ENCODE measurements around the gene ADARB1.

The ADARB1 gene

DNA sequence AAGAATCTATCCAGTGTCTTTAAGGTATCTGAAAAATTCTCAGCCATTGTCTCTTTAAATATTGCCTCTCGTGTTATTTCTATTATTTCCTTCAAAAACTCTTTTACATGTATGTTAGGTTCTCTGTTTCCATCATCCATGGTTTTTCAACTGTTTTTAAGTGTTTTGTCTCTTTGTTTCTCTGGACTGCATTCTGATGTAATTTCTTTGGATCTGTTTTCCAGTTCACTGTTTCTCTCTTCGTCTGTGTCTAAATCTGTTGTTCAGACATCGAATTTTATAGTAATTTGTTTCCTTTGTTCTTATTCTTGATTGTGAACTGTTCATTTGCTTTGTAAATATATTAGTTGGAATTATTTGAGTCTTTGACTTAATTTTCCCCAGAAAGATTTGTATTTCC, 169.2 kb downstream of the ADARB1 start:
- ChIA-PET CTCF (no interaction called here), POLR2A (no interaction called here)
- DNase-seq (ENCODE audit: extremely low spot score) = no peak
- TF ChIP-seq, protein P1, sequence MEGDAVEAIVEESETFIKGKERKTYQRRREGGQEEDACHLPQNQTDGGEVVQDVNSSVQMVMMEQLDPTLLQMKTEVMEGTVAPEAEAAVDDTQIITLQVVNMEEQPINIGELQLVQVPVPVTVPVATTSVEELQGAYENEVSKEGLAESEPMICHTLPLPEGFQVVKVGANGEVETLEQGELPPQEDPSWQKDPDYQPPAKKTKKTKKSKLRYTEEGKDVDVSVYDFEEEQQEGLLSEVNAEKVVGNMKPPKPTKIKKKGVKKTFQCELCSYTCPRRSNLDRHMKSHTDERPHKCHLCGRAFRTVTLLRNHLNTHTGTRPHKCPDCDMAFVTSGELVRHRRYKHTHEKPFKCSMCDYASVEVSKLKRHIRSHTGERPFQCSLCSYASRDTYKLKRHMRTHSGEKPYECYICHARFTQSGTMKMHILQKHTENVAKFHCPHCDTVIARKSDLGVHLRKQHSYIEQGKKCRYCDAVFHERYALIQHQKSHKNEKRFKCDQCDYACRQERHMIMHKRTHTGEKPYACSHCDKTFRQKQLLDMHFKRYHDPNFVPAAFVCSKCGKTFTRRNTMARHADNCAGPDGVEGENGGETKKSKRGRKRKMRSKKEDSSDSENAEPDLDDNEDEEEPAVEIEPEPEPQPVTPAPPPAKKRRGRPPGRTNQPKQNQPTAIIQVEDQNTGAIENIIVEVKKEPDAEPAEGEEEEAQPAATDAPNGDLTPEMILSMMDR (IDR thresholded peaks at IDR 0.05; ENCODE audit: control extremely low read depth, extremely low read depth, low read depth, missing control alignments) = no peak

DNA sequence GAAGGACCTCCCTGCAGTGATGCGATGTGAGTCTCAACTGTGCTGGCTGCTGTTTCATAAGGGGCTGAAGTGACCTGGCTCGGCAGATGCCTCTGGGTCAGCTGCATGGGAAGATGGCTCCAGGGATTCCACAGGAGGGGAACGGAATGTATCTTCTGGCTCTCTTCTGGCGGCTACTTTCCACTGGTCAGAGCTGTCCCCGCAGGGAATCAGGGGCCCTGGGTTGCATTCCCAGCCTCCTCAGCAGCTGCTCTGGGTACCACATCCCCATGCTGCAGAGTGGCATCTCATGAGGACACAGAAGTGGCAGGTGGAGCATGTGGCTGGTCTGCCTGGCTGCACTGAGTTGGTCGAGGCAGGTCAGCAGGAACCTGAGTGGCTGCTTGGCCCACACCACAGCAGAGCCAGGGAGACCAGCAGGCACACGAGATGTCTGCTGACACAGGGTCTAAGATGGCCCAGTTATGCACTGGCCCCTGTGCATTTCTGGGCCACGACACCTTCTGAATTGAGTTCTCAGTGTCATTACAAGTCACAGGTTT, 170.5 kb downstream of the ADARB1 start:
- TF ChIP-seq, protein P1 (IDR thresholded peaks at IDR 0.05; ENCODE audit: control extremely low read depth, extremely low read depth, low read depth, missing control alignments) = no peak
- ChIA-PET POLR2A (no interaction called here), CTCF (no interaction called here)
- DNase-seq (ENCODE audit: extremely low spot score) = no peak

DNA sequence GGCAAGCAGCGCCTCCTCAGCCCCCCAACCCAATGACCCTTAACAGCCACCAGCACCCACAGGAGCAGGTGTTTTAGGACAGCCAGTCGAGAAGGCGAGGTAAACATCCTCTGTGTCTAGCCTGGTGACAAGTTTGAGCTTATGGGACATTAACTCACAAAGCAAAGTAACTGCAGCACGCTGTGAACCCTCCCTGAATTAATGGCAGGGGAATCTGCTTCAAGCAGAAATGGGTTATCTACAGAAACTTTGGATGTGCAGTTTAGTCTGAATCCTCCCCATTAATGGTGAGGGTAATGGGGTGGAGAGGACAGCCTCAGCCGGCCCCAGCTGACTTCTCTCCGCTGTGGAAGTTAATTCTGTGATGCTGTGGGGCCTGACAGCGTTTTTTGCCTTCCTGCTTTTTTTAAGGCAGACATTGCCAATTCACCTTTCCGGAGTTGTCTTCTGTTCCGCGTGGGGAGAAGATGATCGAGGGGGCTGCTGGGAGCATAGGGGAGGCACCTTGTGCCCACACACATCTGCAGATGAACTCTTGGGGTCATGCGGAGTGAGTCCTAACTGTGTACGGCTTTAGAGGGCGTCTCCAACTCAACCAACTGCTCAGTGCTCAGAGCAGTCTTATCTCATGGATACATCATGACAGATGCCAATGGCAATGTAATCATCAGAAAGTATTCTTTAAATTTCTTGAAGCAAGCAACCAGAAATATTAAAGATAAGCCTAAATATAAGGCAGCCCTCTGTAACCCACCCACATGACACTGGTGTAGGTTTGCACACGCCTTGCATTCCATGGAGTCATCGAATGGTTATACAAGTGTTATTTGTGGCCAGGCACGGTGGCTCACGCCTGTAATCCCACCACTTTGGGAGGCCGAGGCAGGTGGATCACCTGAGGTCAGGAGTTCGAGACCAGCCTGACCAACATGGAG, 172.3 kb downstream of the ADARB1 start:
- ChIA-PET POLR2A (no interaction called here), CTCF (no interaction called here)
- TF ChIP-seq, protein P1 (IDR thresholded peaks at IDR 0.05; ENCODE audit: control extremely low read depth, extremely low read depth, low read depth, missing control alignments) = no peak
- DNase-seq (ENCODE audit: extremely low spot score) = no peak

GRCh38 chr21:45248301-45248892, 174.0 kb downstream of the ADARB1 start:
- no peak for DNase-seq (ENCODE audit: extremely low spot score)
- CTCF ChIA-PET = interaction anchor here (1.1 kb wide), 2 partner anchors 11 to 107 kb away, joined by 3 to 6 read pairs; no protein-coding TSS in a partner anchor

DNA sequence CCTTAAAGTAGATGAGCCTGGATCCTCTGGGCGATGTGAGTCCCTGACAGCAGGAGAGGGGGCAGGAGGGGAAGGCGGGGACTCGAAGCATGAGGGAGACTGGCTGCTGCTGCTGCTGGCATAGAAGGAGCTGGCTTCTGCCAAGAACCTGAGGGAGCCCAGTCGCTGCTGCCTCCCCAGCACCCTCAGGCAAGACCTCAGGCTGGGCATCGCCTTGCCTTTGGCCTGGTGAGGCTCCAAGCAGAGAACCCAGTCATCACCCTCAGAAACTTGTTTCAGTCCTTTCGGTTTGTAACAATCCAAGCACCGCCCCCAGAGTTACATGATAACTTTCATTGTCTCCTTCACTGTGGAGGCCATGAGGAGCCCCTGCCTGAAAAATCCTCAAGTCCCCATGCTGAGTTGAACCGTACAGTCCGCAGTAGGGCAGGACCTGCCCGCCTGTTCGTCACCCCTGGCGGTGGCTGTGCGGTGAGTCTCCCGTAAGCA, 174.6 kb downstream of the ADARB1 start:
- POLR2A ChIA-PET = no interaction called here
- CTCF ChIA-PET = interaction anchor here (1.1 kb wide), 2 partner anchors 11 to 108 kb away, joined by 3 to 6 read pairs; no protein-coding TSS in a partner anchor
- DNase-seq (ENCODE audit: extremely low spot score) = no peak
- TF ChIP-seq, protein P1 (IDR thresholded peaks at IDR 0.05; ENCODE audit: control extremely low read depth, extremely low read depth, low read depth, missing control alignments) = no peak

More at GRCh38 chr21:45248301-45248892, 174.0 kb downstream of the ADARB1 start:
- TF ChIP-seq, protein P1 (IDR thresholded peaks at IDR 0.05; ENCODE audit: control extremely low read depth, extremely low read depth, low read depth, missing control alignments) = no peak
- POLR2A ChIA-PET = no interaction called here

DNA sequence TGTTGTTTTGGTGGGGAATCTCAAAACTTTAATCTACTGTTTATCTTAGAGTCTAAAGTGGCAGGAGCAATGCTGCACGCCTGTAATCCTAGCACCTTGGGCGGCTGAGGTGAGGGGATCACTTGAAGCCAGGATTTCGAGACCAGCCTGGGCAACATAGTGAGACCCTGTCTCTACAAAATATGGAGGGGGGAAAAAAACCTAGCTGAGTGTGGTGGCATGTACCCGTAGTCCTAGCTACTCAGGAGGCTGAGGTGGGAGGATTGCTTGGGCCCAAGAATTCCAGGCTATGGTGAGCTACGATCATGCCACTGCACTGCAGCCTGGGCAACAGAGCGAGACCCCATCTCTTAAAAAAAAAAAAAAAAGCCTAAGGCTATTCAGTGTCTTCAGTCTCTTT, 175.2 kb downstream of the ADARB1 start:
- POLR2A ChIA-PET = no interaction called here
- no peak for DNase-seq (ENCODE audit: extremely low spot score)
- CTCF ChIA-PET = no interaction called here
- TF ChIP-seq, protein P1 (IDR thresholded peaks at IDR 0.05; ENCODE audit: control extremely low read depth, extremely low read depth, low read depth, missing control alignments) = no peak

All from GM10248 (cell line).